OCI-LY1 (cell line): ENCODE measurements around the gene ABR.

Experiments used
- H2AFZ ChIP-seq: fragments of 200-600 bp; sonication (generic), shearing (Covaris generic); 2 replicates; pipeline ENCODE4 v1.6.0; 2014; ENCODE audit warnings: antibody characterized with exemption, mild to moderate bottlenecking, low read length
- H3F3A ChIP-seq: fragments of 200-600 bp; sonication (generic), shearing (Covaris generic); 2 replicates; pipeline ENCODE4 v1.6.0; 2014; ENCODE audit warnings: mild to moderate bottlenecking, antibody characterized with exemption, low read length, moderate library complexity; ENCODE audit not compliant: insufficient read depth
- H3K27ac ChIP-seq: fragments of 200-600 bp; sonication (generic); 2 replicates; pipeline ENCODE4 v1.5.1; 2014; ENCODE audit warnings: low read length, mixed run types, mild to moderate bottlenecking, low read depth; ENCODE audit not compliant: poor library complexity, severe bottlenecking
- H3K27me3 ChIP-seq: fragments of 200-600 bp; sonication (generic); 2 replicates; pipeline ENCODE4 v1.6.0; 2014; ENCODE audit warnings: antibody characterized with exemption, mild to moderate bottlenecking, low read length, moderate library complexity; ENCODE audit not compliant: insufficient read depth
- H3K36me3 ChIP-seq: fragments of 200-600 bp; sonication (generic); 2 replicates; pipeline ENCODE4 v1.6.1; 2014; ENCODE audit warnings: mild to moderate bottlenecking, antibody characterized with exemption, low read length, moderate library complexity, mixed read lengths; ENCODE audit not compliant: insufficient read depth
- H3K4me1 ChIP-seq: fragments of 200-600 bp; sonication (generic); 2 replicates; pipeline ENCODE4 v1.5.1; 2014; ENCODE audit warnings: mild to moderate bottlenecking, low read length, moderate library complexity; ENCODE audit not compliant: insufficient read depth, severe bottlenecking
- H3K4me2 ChIP-seq: fragments of 200-600 bp; sonication (generic), shearing (Covaris generic); 2 replicates; pipeline ENCODE4 v1.6.1; 2014; ENCODE audit warnings: low read length
- H3K4me3 ChIP-seq: fragments of 200-600 bp; sonication (generic); 2 replicates; pipeline ENCODE4 v1.5.1; 2014; ENCODE audit warnings: low read length, low read depth, mild to moderate bottlenecking, mixed read lengths; ENCODE audit not compliant: poor library complexity, severe bottlenecking
- H3K79me2 ChIP-seq: fragments of 200-600 bp; shearing (Covaris generic); 2 replicates; pipeline ENCODE4 v1.6.1; 2016; ENCODE audit warnings: mixed run types, low read length, mixed read lengths; ENCODE audit not compliant: insufficient read depth
- H3K9ac ChIP-seq: fragments of 200-600 bp; sonication (generic), shearing (Covaris generic); 2 replicates; pipeline ENCODE4 v1.6.1; 2014; ENCODE audit warnings: mild to moderate bottlenecking, low read length, mixed read lengths
- H3K9me2 ChIP-seq: fragments of 200-600 bp; sonication (generic), shearing (Covaris generic); 2 replicates; pipeline ENCODE4 v1.6.1; 2014; ENCODE audit warnings: low read depth, mild to moderate bottlenecking, low read length, mixed read lengths
- H3K9me3 ChIP-seq: fragments of 200-600 bp; shearing (Covaris generic); 2 replicates; pipeline ENCODE4 v1.6.1; 2014; ENCODE audit warnings: low read length, mixed read lengths
- H4K20me1 ChIP-seq: fragments of 200-600 bp; sonication (generic), shearing (Covaris generic); 2 replicates; pipeline ENCODE4 v1.6.0; 2016; ENCODE audit warnings: mild to moderate bottlenecking, low read length; ENCODE audit not compliant: insufficient read depth
- EZH2 ChIP-seq: fragments of 200-600 bp; sonication (generic), shearing (Covaris generic); IDR thresholded peaks from 2 replicates; pipeline ENCODE4 v1.8.0; 2017; ENCODE audit warnings: borderline replicate concordance, mixed run types, mild to moderate bottlenecking, antibody characterized with exemption, low read length, moderate library complexity, mixed read lengths
- TF ChIP-seq, protein P1 (sequence below): fragments of 200-600 bp; sonication (generic), shearing (Covaris generic); IDR thresholded peaks from 2 replicates; pipeline ENCODE4 v1.5.1; 2017; ENCODE audit warnings: mild to moderate bottlenecking, antibody characterized with exemption, low read length, moderate library complexity, mixed read lengths

ABR gene

DNA sequence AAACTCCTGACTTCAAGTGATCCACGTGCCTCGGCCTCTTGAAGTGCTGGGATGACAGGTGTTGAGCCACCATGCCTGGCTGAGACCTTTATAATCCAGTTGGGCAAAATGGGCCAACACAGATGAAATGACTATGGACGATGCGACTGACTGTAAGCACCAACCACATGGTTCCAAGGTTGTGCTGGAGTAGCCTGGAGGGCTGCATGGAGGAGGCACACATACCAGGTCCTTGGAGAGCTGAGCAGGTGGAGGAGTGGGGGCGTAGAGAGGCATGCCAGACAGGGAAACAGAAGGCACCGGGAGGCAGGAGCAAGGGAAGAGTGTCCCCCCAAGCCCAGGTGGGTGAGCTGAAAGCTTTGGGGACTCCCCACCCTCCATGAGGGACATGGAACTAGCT is 85.2 kb downstream of the ABR start:
- H3K4me1 ChIP-seq: no peaks in the 10 kb centered on the region
- H3K4me2 ChIP-seq: no peak overlapping the region
- H3K27me3 ChIP-seq: no peaks in the 10 kb centered on the region
- no peaks in the 10 kb centered on the region for H3K9me2 ChIP-seq
- no peaks in the 10 kb centered on the region for H3K79me2 ChIP-seq
- no peak overlapping the region for H3K27ac ChIP-seq
- H3K36me3 ChIP-seq: peaks cover 20% of the 10 kb centered on the region; the same call in 1 of the 2 replicates
- no peaks in the 10 kb centered on the region for H4K20me1 ChIP-seq
- no peaks in the 10 kb centered on the region for H3K9me3 ChIP-seq
- no peaks in the 10 kb centered on the region for H3F3A ChIP-seq
- no peak overlapping the region for H2AFZ ChIP-seq
- TF ChIP-seq EZH2: no peak
- TF ChIP-seq, protein P1, sequence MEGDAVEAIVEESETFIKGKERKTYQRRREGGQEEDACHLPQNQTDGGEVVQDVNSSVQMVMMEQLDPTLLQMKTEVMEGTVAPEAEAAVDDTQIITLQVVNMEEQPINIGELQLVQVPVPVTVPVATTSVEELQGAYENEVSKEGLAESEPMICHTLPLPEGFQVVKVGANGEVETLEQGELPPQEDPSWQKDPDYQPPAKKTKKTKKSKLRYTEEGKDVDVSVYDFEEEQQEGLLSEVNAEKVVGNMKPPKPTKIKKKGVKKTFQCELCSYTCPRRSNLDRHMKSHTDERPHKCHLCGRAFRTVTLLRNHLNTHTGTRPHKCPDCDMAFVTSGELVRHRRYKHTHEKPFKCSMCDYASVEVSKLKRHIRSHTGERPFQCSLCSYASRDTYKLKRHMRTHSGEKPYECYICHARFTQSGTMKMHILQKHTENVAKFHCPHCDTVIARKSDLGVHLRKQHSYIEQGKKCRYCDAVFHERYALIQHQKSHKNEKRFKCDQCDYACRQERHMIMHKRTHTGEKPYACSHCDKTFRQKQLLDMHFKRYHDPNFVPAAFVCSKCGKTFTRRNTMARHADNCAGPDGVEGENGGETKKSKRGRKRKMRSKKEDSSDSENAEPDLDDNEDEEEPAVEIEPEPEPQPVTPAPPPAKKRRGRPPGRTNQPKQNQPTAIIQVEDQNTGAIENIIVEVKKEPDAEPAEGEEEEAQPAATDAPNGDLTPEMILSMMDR: no peak
- H3K4me3 ChIP-seq: no peak overlapping the region
- no peak overlapping the region for H3K9ac ChIP-seq

DNA sequence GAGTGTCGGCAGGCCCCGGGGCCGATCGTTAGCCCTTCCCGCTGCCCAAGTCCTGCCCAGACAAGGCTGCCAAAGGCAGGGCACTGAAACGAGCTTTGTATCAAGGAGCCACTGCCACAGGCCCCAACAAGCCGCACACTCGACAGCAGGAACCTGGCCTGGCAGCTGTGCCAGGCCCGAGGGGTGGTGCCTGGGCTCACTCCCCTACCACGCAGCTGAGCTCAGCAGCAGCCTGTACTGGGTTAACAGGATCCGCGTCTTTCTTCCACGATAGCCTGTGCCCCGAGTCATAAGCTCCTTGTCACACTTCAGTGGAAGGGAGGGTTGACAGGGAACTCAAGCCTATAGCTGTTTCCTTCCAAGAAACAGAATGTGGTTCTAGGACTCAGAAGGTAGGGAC is 87.9 kb downstream of the ABR start:
- Histone ChIP-seq H3K79me2 (no peaks in the 10 kb centered on the region), H3K27ac (no peak overlapping the region), H4K20me1 (no peaks in the 10 kb centered on the region), H2AFZ (no peak overlapping the region), H3K4me3 (no peak overlapping the region), H3K9ac (no peak overlapping the region), H3K9me3 (no peaks in the 10 kb centered on the region), H3K4me1 (no peaks in the 10 kb centered on the region), H3K27me3 (no peaks in the 10 kb centered on the region), H3K36me3 (peaks cover 10% of the 10 kb centered on the region; the same call in 1 of the 2 replicates), H3K4me2 (no peak overlapping the region), H3K9me2 (no peaks in the 10 kb centered on the region), H3F3A (no peaks in the 10 kb centered on the region)
- TF ChIP-seq, protein P1: no peak
- no peak for TF ChIP-seq EZH2

DNA sequence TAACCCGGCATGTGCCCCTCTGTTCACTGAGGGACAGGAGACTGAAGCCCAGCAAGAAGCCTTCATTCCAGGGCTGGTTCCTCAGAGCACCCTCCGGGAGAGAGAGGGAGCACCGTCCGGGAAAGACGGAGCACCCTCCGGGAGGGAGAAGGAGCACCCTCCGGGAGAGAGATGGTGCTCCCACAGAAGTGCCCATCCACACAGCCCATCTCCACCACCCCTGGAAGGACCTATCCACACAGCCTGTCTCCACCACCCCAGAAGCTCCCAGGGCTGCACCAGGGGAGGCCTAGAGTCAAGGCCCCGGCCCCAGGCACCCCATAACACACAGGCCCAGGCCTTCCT is 88.6 kb downstream of the ABR start:
- Histone ChIP-seq H3K27ac (no peak overlapping the region), H3K27me3 (no peaks in the 10 kb centered on the region)

More for the DNA sequence above, 88.6 kb downstream of the ABR start:
- TF ChIP-seq, protein P1: no peak
- TF ChIP-seq EZH2: no peak
- H2AFZ ChIP-seq: no peak overlapping the region
- H3K79me2 ChIP-seq: no peaks in the 10 kb centered on the region
- no peak overlapping the region for H3K4me3 ChIP-seq
- H3K4me1 ChIP-seq: no peaks in the 10 kb centered on the region
- H3K36me3 ChIP-seq: peaks cover 10% of the 10 kb centered on the region; the same call in 1 of the 2 replicates
- no peaks in the 10 kb centered on the region for H3K9me3 ChIP-seq
- no peak overlapping the region for H3K4me2 ChIP-seq
- no peaks in the 10 kb centered on the region for H4K20me1 ChIP-seq
- no peaks in the 10 kb centered on the region for H3F3A ChIP-seq
- no peaks in the 10 kb centered on the region for H3K9me2 ChIP-seq
- H3K9ac ChIP-seq: no peak overlapping the region
